Gastroesophageal sphincter (tissue), 4 donors: ENCODE data around the gene VPS39. TPM values are rescaled to one million over a fixed set of nuclear protein-coding genes. Genes with fewer than 3 reads are reported as not detected.

ENCODE experiments used
- ATAC-seq: fragments of 150-250 bp; one replicate; pipeline ENCODE4 v1.9.1; 2016; ENCODE audit warnings: mild to moderate bottlenecking, moderate library complexity
- H3K27ac ChIP-seq, 4 donors: fragments of 200-600 bp; sonication (generic) in 3 of 4; 1 replicate in 3 of 4; 2 replicates in 1 of 4; pipeline ENCODE4 v1.5.1; 2016 to 2019
- H3K27me3 ChIP-seq: fragments of 200-600 bp; sonication (generic); one replicate; pipeline ENCODE4 v1.5.1; 2019
- H3K36me3 ChIP-seq, 2 donors: fragments of 200-600 bp; sonication (generic); one replicate each; pipeline ENCODE4 v1.5.1; 2019; ENCODE audit warnings: control low read depth in 1 of 2
- H3K4me1 ChIP-seq, 3 donors: fragments of 200-600 bp; sonication (generic); 1 replicate in 2 of 3; 2 replicates in 1 of 3; pipeline ENCODE4 v1.5.1; 2016 to 2019; ENCODE audit warnings: control low read depth in 2 of 3
- H3K4me3 ChIP-seq, 2 donors: fragments of 200-600 bp; sonication (generic); one replicate each; pipeline ENCODE4 v1.5.1; 2019; ENCODE audit warnings: mild to moderate bottlenecking in 1 of 2, moderate library complexity in 1 of 2
- H3K9me3 ChIP-seq, 3 donors: fragments of 200-600 bp; sonication (generic); one replicate each; pipeline ENCODE4 v1.5.1; 2017 to 2019; ENCODE audit warnings: control low read depth in 2 of 3
- CTCF ChIP-seq, 4 experiments: fragments of 200-600 bp in 2 of 4; fragments of 450-650 bp in 2 of 4; sonication (generic) in 1 of 4; IDR thresholded peaks; one replicate each; pipeline ENCODE4 v1.5.1; 2017 to 2019; ENCODE audit warnings: antibody characterized with exemption in 4 of 4, mild to moderate bottlenecking in 2 of 4, moderate library complexity in 2 of 4
- EP300 ChIP-seq: sonication (generic); formaldehyde crosslinking; IDR thresholded peaks from one replicate; pipeline ENCODE4 v1.6.1; 2017; ENCODE audit warnings: antibody characterized with exemption, mild to moderate bottlenecking
- POLR2A ChIP-seq, 2 donors: fragments of 450-650 bp; IDR thresholded peaks; one replicate each; pipeline ENCODE4 v1.6.1; 2017; ENCODE audit warnings: antibody characterized with exemption in 2 of 2, mild to moderate bottlenecking in 2 of 2, moderate library complexity in 1 of 2
- POLR2AphosphoS5 ChIP-seq: sonication (generic); formaldehyde crosslinking; IDR thresholded peaks from one replicate; pipeline ENCODE4 v1.6.1; 2017; ENCODE audit warnings: antibody characterized with exemption
- WGBS, 2 donors: methylation state at CpG; one replicate each; pipeline ENCODE4 v1.1.5; 2018; ENCODE audit warnings: low coverage in 1 of 2; 5-methylcytosine and 5-hydroxymethylcytosine counted together
- total RNA-seq, 4 donors: library from RNA; depleted of rRNA; stranded (reverse); fragments of >200 nt; gene quantifications; one replicate each; pipeline ENCODE4 v1.1.0, GENCODE V29; 2016

Gene VPS39
- 100 to 1,000 TPM in 1 of 4 donors, 10 to 100 TPM in 3; 53.5 to 104 (median 76.6) TPM for total RNA-seq

- Histone ChIP-seq H3K27ac (peak within 1 kb of the TSS; percentile 55 to 85 (median 84)), H3K9me3 (no peaks in the 10 kb centered on the region), H3K27me3 (no peaks in the 10 kb centered on the region), H3K4me3 (peak within 1 kb of the TSS; percentile 74 to 81), H3K36me3 (peaks cover 0 to 41% of the 10 kb centered on the region in 2 donors), H3K4me1 (peaks cover 8 to 44% (median 13%) of the 10 kb centered on the region in 3 donors)
- WGBS, 2 donors: 3 to 5% methylated on average over 8 to 13 of the region's 45 CpGs
- TF ChIP-seq POLR2A (IDR thresholded peaks at IDR 0.05): peak; percentile 56 to 57
- no peak for TF ChIP-seq EP300
- TF ChIP-seq POLR2AphosphoS5: peak; percentile 66
- TF ChIP-seq CTCF (IDR thresholded peaks at IDR 0.05): no peak
- ATAC-seq: peak; percentile 96
These were observed at the start of gene VPS39 for GRCh38 chr15:42207674-42208579. VPS39 (minus strand) TSS chr15:42208304; CDS start chr15:42208153, 151 bp downstream.

GRCh38 chr15:42253300-42253699 is 45.2 kb upstream of the VPS39 start:
- no peak overlapping the region for H3K4me3 ChIP-seq
- H3K9me3 ChIP-seq: no peaks in the 10 kb centered on the region
- H3K4me1 ChIP-seq: no peaks in the 10 kb centered on the region
- WGBS, 2 donors: 91 to 100% methylated on average over 2 of the region's 2 CpGs
- no peak overlapping the region for H3K27ac ChIP-seq
- ATAC-seq: no peak
- TF ChIP-seq CTCF (IDR thresholded peaks at IDR 0.05) (no peak), EP300 (no peak), POLR2AphosphoS5 (no peak), POLR2A (IDR thresholded peaks at IDR 0.05) (no peak)
- H3K36me3 ChIP-seq: peaks cover 0 to 59% of the 10 kb centered on the region in 2 donors
- H3K27me3 ChIP-seq: no peaks in the 10 kb centered on the region

GRCh38 chr15:42240823-42241222 is 32.7 kb upstream of the VPS39 start:
- Histone ChIP-seq H3K27me3 (no peaks in the 10 kb centered on the region), H3K9me3 (no peaks in the 10 kb centered on the region), H3K4me3 (no peak overlapping the region), H3K27ac (no peak overlapping the region), H3K36me3 (peaks cover 0 to 70% of the 10 kb centered on the region in 2 donors), H3K4me1 (no peaks in the 10 kb centered on the region)
- no peak for TF ChIP-seq POLR2A (IDR thresholded peaks at IDR 0.05)
- TF ChIP-seq CTCF (IDR thresholded peaks at IDR 0.05): no peak
- TF ChIP-seq EP300: no peak
- no peak for TF ChIP-seq POLR2AphosphoS5
- no peak for ATAC-seq
- 94 to 100% methylated on average over 1 of the region's 1 CpG for WGBS, 2 donors

DNA sequence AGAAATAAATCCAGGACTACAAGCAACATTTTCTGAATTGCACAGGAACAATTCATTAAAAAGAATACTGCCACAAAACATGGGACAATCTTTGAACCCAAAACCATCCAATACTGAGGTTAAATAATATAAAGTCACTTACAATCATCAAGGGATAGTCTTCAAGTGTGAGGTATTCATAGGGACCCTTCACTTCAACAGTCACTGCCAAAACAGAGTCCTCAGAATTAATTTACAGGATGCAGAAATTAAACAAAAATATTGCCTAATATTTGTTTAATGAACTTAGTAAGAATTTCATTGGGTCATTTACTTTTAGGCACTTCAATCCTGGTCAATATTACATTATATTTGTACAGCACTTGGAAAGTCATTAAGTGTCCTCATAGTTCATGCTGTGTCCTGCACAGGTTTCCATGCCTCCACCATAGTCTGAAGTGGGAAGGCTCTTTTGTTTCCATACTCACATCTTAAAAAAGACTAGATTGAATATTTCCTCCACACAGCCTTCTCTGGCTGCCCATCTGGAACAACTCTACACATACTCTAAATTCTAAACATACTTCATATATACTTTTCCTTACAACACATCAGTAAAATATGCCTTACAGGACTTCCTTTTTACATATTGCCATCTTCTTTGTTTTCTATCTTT is 31.6 kb upstream of the VPS39 start:
- H3K27me3 ChIP-seq: no peaks in the 10 kb centered on the region
- H3K4me1 ChIP-seq: no peaks in the 10 kb centered on the region
- H3K36me3 ChIP-seq: peaks cover 0 to 82% of the 10 kb centered on the region in 2 donors
- H3K9me3 ChIP-seq: no peaks in the 10 kb centered on the region
- ATAC-seq: no peak
- no peak for TF ChIP-seq POLR2A (IDR thresholded peaks at IDR 0.05)
- no peak for TF ChIP-seq EP300
- no peak for TF ChIP-seq POLR2AphosphoS5
- TF ChIP-seq CTCF (IDR thresholded peaks at IDR 0.05): no peak
- H3K4me3 ChIP-seq: no peak overlapping the region
- H3K27ac ChIP-seq: no peak overlapping the region
